ENCODE data around the gene OVOL1.
A peak's percentile ranks its signal among the peaks of the same experiment; 100 is the strongest.

The OVOL1 gene

DNA sequence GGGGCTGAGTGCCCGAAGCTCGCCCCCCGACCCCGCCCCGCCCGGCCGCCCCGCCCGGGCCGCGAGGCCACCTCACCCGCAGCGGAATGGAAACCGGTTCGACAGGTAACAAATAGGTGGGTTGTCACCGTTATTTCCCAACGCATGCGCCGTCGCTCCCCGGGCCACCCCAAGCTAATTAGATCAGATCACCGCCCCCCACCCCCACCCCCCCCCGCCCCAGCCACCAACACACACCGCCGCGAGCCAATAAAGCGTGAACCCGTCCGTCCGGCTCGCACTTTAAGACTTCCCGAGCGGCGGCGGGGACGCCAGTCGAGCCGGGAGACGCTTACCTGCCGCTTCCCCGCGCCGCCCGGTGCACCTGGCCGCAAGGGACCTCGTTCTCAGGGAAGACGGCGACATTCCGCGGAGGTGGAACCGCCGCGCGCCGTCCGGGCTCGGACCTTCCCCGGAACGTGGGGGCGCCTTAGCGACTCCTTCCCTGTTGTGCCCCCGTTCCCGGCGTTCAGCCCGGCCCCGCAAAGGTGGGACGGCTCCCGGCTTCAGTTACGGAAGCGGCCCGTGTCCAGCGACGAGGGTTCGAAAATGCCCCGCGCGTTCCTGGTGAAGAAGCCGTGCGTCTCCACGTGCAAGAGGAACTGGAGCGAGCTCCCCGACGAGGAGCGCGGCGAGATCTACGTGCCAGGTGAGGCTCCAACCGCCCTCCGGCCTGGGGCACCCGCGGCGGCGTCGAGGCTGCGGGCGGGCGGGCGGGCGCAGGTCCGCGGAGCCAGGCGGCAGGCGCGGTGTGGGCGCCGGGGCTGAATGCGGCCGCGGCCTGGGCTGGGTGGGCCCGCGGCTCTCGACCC is at the start of gene OVOL1:
OVOL1 (plus strand) TSS at position 278 of the 851 bp plus-strand sequence; CDS start at position 589, 311 bp downstream.
- H3K27ac Mint-ChIP-seq, result peak within 1 kb of the TSS in 2 of 3 experiments; percentile 64 to 98
- H3K36me3 Mint-ChIP-seq (ENCODE audit: low read depth), result no peaks in the 10 kb centered on the region
- H3K4me3 Mint-ChIP-seq, result peak within 1 kb of the TSS; percentile 69 to 88 (median 87)
- no peaks in the 10 kb centered on the region for H3K9me3 Mint-ChIP-seq
- TF ChIP-seq, protein P1, sequence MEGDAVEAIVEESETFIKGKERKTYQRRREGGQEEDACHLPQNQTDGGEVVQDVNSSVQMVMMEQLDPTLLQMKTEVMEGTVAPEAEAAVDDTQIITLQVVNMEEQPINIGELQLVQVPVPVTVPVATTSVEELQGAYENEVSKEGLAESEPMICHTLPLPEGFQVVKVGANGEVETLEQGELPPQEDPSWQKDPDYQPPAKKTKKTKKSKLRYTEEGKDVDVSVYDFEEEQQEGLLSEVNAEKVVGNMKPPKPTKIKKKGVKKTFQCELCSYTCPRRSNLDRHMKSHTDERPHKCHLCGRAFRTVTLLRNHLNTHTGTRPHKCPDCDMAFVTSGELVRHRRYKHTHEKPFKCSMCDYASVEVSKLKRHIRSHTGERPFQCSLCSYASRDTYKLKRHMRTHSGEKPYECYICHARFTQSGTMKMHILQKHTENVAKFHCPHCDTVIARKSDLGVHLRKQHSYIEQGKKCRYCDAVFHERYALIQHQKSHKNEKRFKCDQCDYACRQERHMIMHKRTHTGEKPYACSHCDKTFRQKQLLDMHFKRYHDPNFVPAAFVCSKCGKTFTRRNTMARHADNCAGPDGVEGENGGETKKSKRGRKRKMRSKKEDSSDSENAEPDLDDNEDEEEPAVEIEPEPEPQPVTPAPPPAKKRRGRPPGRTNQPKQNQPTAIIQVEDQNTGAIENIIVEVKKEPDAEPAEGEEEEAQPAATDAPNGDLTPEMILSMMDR (IDR thresholded peaks at IDR 0.05; ENCODE audit: unreplicated experiment in 3 of 3), result no peak
- H3K27me3 Mint-ChIP-seq (ENCODE audit: low read depth), result peaks cover 91% of the 10 kb centered on the region
- H3K4me1 Mint-ChIP-seq, result peaks cover 14% of the 10 kb centered on the region

DNA sequence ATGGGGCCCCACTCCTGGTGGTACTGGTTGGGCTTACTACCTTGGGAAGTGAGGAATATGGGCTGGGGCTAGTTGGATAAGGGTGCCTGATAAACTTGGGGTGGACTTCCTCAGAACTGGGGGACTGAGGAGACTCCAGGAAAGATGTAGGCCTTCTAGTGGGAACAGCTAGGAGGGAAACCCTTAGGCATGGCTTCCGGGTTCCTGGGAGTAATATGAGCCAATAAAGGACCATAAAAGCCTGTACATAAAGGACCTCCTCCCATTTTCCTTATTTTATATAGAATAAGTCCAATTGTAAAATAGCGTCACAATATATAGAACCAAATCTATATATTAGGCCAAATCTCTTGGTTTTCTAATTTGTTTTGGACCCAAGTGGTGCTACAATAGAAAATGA is 47.8 kb upstream of the OVOL1 start:
- Mint-ChIP-seq H3K9me3 (peaks cover 20% of the 10 kb centered on the region), H3K4me3 (no peak overlapping the region), H3K36me3 (ENCODE audit: low read depth) (no peaks in the 10 kb centered on the region), H3K27ac (no peak overlapping the region), H3K27me3 (ENCODE audit: low read depth) (peaks cover 25% of the 10 kb centered on the region), H3K4me1 (no peaks in the 10 kb centered on the region)
- TF ChIP-seq, protein P1 (IDR thresholded peaks at IDR 0.05; ENCODE audit: unreplicated experiment in 3 of 3), result no peak

DNA sequence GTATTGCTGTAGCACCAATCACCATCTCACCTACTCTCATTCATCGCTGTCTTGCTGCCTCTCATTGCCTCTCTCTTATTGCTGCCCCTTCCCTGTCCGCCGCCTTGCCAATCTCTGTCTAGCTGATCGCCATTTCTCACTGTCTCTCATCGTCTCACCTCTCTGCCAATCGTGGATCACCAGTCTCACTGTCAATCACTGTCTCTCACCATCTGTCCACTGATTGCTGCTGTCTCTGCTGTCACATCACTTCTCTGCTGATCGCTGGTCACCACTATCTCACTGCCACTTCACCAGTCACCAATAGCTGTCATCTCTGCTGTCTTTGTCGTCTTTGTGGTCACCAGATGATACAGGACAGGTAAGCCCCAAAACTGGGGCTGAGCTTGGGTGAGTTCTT is 45.7 kb upstream of the OVOL1 start:
- Mint-ChIP-seq H3K9me3 (peaks cover 14% of the 10 kb centered on the region), H3K4me3 (no peak overlapping the region), H3K27me3 (ENCODE audit: low read depth) (peaks cover 37% of the 10 kb centered on the region), H3K27ac (no peak overlapping the region), H3K4me1 (no peaks in the 10 kb centered on the region), H3K36me3 (ENCODE audit: low read depth) (no peaks in the 10 kb centered on the region)
- TF ChIP-seq, protein P1 (IDR thresholded peaks at IDR 0.05; ENCODE audit: unreplicated experiment in 3 of 3), result no peak

DNA sequence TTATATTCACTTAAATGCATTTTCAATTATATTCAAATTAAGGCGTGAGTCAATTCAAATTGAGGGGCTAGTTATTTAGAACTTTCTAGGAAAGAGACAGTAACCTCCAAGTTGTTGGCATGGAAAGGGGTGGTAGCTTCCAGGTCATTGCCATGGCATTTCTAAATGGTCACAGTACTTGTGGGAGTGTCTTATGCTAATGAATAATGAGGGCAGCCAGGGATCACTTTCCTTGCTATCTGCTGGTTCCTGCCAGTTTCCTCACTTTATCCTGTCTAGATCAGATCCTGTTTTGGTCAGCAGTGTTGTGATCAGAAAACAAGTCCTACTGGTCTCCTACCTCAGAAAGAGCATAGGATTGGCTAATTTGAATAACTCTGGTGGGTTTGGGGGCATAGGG is 44.5 kb upstream of the OVOL1 start:
- Mint-ChIP-seq H3K4me1 (no peaks in the 10 kb centered on the region), H3K27ac (no peak overlapping the region), H3K4me3 (no peak overlapping the region), H3K27me3 (ENCODE audit: low read depth) (peaks cover 42% of the 10 kb centered on the region), H3K36me3 (ENCODE audit: low read depth) (no peaks in the 10 kb centered on the region), H3K9me3 (peaks cover 7% of the 10 kb centered on the region)
- TF ChIP-seq, protein P1 (IDR thresholded peaks at IDR 0.05; ENCODE audit: unreplicated experiment in 3 of 3), result no peak

DNA sequence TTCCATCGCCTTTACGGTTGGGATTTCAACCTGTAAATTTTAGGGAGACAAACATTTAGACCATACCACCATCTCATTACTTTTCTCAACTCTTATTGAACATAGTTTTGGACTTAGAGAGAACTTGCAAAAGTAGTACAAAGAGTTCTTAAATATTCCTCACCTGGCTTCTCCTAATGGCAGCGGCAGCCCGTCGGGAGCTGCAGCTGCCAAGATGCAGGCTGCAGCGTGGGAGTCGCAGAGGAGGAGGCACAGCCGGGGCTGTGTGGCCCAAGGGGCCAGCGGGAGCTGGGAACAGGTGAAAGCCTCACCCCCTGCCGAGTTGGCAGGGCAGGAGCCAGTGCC is 43.2 kb upstream of the OVOL1 start:
- H3K27ac Mint-ChIP-seq, result no peak overlapping the region
- H3K4me3 Mint-ChIP-seq, result no peak overlapping the region
- H3K9me3 Mint-ChIP-seq, result peaks cover 3% of the 10 kb centered on the region
- H3K36me3 Mint-ChIP-seq (ENCODE audit: low read depth), result no peaks in the 10 kb centered on the region
- no peaks in the 10 kb centered on the region for H3K4me1 Mint-ChIP-seq
- peaks cover 38% of the 10 kb centered on the region for H3K27me3 Mint-ChIP-seq (ENCODE audit: low read depth)
- TF ChIP-seq, protein P1 (IDR thresholded peaks at IDR 0.05; ENCODE audit: unreplicated experiment in 3 of 3), result no peak
